HEK293T (cell line): ENCODE results near the gene TMC4.

Experiments used
- CTCF ChIA-PET: fragments of 350-600 bp; formaldehyde crosslinking; extraction: SDS; loops from one replicate; lab custom pipeline; 2021; ENCODE audit warnings: antibody characterized with exemption, inconsistent platforms; lab: Yijun Ruan, JAX
- POLR2A ChIA-PET: fragments of 350-600 bp; formaldehyde crosslinking; extraction: SDS; loops from one replicate; lab custom pipeline; 2020; ENCODE audit warnings: antibody characterized with exemption, inconsistent platforms; lab: Yijun Ruan, JAX
- DNase-seq: peaks from one replicate; pipeline ENCODE4 v3.0.0; 2012; ENCODE audit warnings: mixed read lengths; ENCODE audit errors: extremely low spot score
- ARNT ChIP-seq: fragments of 450-650 bp; IDR thresholded peaks from 2 replicates; pipeline ENCODE4 v1.6.1; 2017; ENCODE audit warnings: mild to moderate bottlenecking
- BHLHE40 ChIP-seq: fragments of 450-650 bp; IDR thresholded peaks from 2 replicates; pipeline ENCODE4 v1.6.1; 2016; ENCODE audit warnings: mild to moderate bottlenecking, moderate library complexity, borderline replicate concordance
- CTBP1 ChIP-seq: fragments of 450-650 bp; IDR thresholded peaks from 2 replicates; pipeline ENCODE4 v1.6.1; 2016; ENCODE audit warnings: borderline replicate concordance
- ELF4 ChIP-seq: fragments of 450-650 bp; IDR thresholded peaks from 2 replicates; pipeline ENCODE4 v1.6.1; 2017; ENCODE audit warnings: antibody characterized with exemption
- FOXA1 ChIP-seq: fragments of 450-650 bp; IDR thresholded peaks from 2 replicates; pipeline ENCODE4 v1.6.1; 2016; ENCODE audit warnings: mild to moderate bottlenecking
- FOXK2 ChIP-seq: fragments of 450-650 bp; IDR thresholded peaks from 2 replicates; pipeline ENCODE4 v1.6.1; 2016; ENCODE audit warnings: mild to moderate bottlenecking
- FOXM1 ChIP-seq: fragments of 450-650 bp; IDR thresholded peaks from 2 replicates; pipeline ENCODE4 v1.6.1; 2017; ENCODE audit warnings: mild to moderate bottlenecking, borderline replicate concordance
- HDGF ChIP-seq: fragments of 450-650 bp; IDR thresholded peaks from 2 replicates; pipeline ENCODE4 v1.6.1; 2017; ENCODE audit warnings: antibody characterized with exemption, borderline replicate concordance
- L3MBTL2 ChIP-seq: fragments of 450-650 bp; conservative IDR thresholded peaks from 2 replicates; pipeline ENCODE4 v1.6.1; 2016; ENCODE audit warnings: mild to moderate bottlenecking
- LEF1 ChIP-seq: fragments of 450-650 bp; IDR thresholded peaks from 2 replicates; pipeline ENCODE4 v1.6.1; 2017; ENCODE audit warnings: mild to moderate bottlenecking, borderline replicate concordance
- NFRKB ChIP-seq: fragments of 450-650 bp; IDR thresholded peaks from 2 replicates; pipeline ENCODE4 v1.6.1; 2016; ENCODE audit warnings: mild to moderate bottlenecking, moderate library complexity
- PKNOX1 ChIP-seq: fragments of 450-650 bp; IDR thresholded peaks from 2 replicates; pipeline ENCODE4 v1.6.1; 2016
- SP1 ChIP-seq: fragments of 450-650 bp; IDR thresholded peaks from 2 replicates; pipeline ENCODE4 v1.6.1; 2017
- SUZ12 ChIP-seq: fragments of 450-650 bp; IDR thresholded peaks from 2 replicates; pipeline ENCODE4 v1.6.1; 2016; ENCODE audit warnings: mild to moderate bottlenecking
- TARDBP ChIP-seq: fragments of 450-650 bp; IDR thresholded peaks from 2 replicates; pipeline ENCODE4 v1.6.1; 2016
- ZNF384 ChIP-seq: fragments of 450-650 bp; IDR thresholded peaks from 2 replicates; pipeline ENCODE4 v1.6.1; 2016

TMC4 gene

DNA sequence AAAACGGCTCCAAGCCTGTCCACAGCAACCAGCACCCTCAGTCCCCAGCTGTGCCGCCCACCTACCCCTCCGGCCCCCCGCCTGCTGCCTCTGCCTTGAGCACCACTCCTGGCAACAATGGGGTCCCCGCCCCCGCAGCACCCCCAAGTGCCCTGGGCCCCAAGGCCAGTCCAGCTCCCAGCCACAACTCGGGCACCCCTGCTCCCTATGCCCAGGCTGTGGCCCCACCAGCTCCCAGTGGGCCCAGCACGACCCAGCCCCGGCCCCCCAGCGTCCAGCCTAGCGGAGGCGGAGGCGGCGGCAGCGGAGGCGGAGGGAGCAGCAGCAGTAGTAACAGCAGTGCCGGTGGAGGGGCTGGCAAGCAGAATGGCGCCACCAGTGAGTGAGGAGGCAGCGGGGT, 24.8 kb downstream of the TMC4 start:
- TF ChIP-seq SUZ12 (no peak), ARNT (no peak), FOXA1 (no peak), HDGF (no peak), CTBP1 (no peak), ELF4 (no peak), TARDBP (no peak), SP1 (no peak), FOXK2 (no peak)
- ChIA-PET POLR2A (interaction anchor here (0.6 to 0.8 kb wide), 2 partner anchors 11 kb away, joined by 3 to 4 read pairs; partner anchors contain the start of gene LENG1), CTCF (no interaction called here)
- no peak for DNase-seq

DNA sequence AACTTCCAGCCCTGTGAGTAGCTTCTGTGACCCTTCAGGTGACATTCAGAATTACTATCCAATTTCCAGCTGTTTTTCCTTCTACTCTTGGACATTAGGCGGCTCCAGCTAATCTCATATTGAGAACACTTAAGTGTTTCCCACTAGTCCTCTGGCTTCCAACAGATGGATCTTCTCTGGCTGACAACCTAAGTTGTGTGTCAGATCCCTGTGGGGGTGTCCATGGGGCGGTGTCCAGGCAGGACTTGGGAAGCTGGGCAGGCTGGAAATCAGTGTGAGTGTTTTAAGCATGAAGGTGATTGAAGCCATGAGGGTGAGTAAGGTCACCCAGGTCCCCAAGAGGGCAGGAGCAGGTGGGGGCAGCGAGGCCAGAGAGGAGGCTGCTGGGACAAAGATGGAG, 25.3 kb downstream of the TMC4 start:
- ChIA-PET POLR2A (interaction anchor here (0.6 to 0.8 kb wide), 2 partner anchors 11 to 12 kb away, joined by 3 to 4 read pairs; partner anchors contain the start of gene LENG1), CTCF (no interaction called here)
- TF ChIP-seq CTBP1 (no peak), BHLHE40 (no peak), ARNT (no peak), SP1 (no peak), LEF1 (no peak), NFRKB (no peak), FOXM1 (no peak), ZNF384 (no peak), FOXK2 (no peak), HDGF (no peak), PKNOX1 (no peak), ELF4 (no peak), FOXA1 (no peak)
- no peak for DNase-seq

- TF ChIP-seq TARDBP: no peak
- no peak for TF ChIP-seq SP1
- no peak for TF ChIP-seq FOXK2
- no peak for TF ChIP-seq SUZ12
- TF ChIP-seq FOXM1: no peak
- no peak for TF ChIP-seq ELF4
- no peak for TF ChIP-seq BHLHE40
- POLR2A ChIA-PET: no interaction called here
- no peak for DNase-seq
- CTCF ChIA-PET: no interaction called here
Measured at GRCh38 chr19:54145541-54146158, 27.3 kb downstream of the TMC4 start.

GRCh38 chr19:54142166-54142780, 30.7 kb downstream of the TMC4 start:
- TF ChIP-seq PKNOX1 (no peak), ARNT (no peak), SUZ12 (no peak), L3MBTL2 (no peak)
- POLR2A ChIA-PET: interaction anchor here (1.0 kb wide), 1 partner anchor 27 kb away, joined by 3 read pairs; the partner anchor contains the start of gene TFPT
- no peak for DNase-seq
- CTCF ChIA-PET: no interaction called here

GRCh38 chr19:54141356-54141755, 31.6 kb downstream of the TMC4 start:
- POLR2A ChIA-PET: interaction anchor here (0.6 kb wide), 1 partner anchor 10 kb away, joined by 3 read pairs; no protein-coding TSS in a partner anchor
- TF ChIP-seq NFRKB: no peak
- TF ChIP-seq LEF1: no peak
- TF ChIP-seq HDGF: no peak
- TF ChIP-seq BHLHE40: no peak
- no peak for TF ChIP-seq CTBP1
- no peak for TF ChIP-seq TARDBP
- TF ChIP-seq FOXA1: no peak
- no peak for TF ChIP-seq FOXK2
- CTCF ChIA-PET: no interaction called here
- DNase-seq: no peak

GRCh38 chr19:54138489-54139256, 34.3 kb downstream of the TMC4 start:
- ChIA-PET CTCF (no interaction called here), POLR2A (interaction anchor here (1.0 to 1.1 kb wide), 2 partner anchors 14 to 23 kb away, joined by 3 to 4 read pairs; partner anchors contain the start of genes PRPF31 and TFPT)
- no peak for DNase-seq
- TF ChIP-seq FOXK2 (no peak), FOXA1 (no peak), CTBP1 (no peak), NFRKB (no peak), FOXM1 (no peak), L3MBTL2 (no peak), PKNOX1 (no peak)
